ENCODE data around the gene MYBBP1A. TPM values are rescaled to one million over a fixed set of nuclear protein-coding genes. Genes with fewer than 3 reads are reported as not detected.

The MYBBP1A gene
- total RNA-seq, 1 experiment from 2014 or later: 177 TPM

DNA sequence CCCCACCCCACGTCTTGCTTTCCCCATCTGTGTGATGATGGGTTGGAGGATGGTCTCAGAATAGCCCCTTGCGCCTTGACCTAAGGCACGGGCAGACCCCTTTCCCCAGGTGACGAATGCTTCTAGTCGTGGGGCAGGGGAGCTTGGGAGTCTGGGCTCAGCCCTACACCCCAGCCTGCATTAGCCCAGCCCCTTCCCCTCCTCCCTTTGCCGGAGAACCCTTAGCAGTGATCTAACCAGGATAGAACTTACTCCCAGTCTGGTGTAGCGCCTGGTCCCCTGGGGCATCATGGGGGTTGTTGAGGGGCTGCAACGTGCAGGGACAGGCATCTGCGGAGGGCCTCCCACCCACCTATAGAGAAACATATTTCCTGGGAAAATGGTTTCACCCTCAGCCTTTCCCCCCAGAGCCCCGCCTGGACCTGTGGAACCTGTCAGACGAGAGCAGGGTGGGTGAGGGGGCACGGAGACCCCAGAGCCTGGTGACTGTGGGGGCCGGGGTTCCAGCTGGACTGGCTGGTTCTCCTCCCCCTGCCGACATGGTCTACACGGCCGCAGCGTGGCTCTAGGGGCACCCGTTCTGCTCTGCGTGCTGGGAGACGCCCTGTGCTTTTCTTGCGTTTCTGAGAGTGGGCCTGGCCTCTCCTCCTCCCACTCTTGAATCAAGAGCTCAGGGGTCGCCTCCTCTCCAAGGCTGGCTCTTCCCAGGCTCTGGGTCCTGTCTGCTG, 33.9 kb upstream of the MYBBP1A start:
- Histone ChIP-seq H3K4me1 (ENCODE audit: insufficient read depth, low read length, poor library complexity, severe bottlenecking) (no peaks in the 10 kb centered on the region), H3K36me3 (ENCODE audit: insufficient read depth, low read length, poor library complexity, severe bottlenecking) (no peaks in the 10 kb centered on the region), H3K27me3 (replicated peaks; ENCODE audit: insufficient read depth, low read depth, low read length, poor library complexity) (peaks cover 24% of the 10 kb centered on the region), H3K4me3 (ENCODE audit: low read depth, low read length, poor library complexity, severe bottlenecking) (no peak overlapping the region), H3K27ac (ENCODE audit: low read depth, low read length, poor library complexity, severe bottlenecking) (no peak overlapping the region), H3K9me3 (ENCODE audit: low read depth, low read length, poor library complexity, severe bottlenecking) (no peaks in the 10 kb centered on the region)
- TF ChIP-seq, protein P1, sequence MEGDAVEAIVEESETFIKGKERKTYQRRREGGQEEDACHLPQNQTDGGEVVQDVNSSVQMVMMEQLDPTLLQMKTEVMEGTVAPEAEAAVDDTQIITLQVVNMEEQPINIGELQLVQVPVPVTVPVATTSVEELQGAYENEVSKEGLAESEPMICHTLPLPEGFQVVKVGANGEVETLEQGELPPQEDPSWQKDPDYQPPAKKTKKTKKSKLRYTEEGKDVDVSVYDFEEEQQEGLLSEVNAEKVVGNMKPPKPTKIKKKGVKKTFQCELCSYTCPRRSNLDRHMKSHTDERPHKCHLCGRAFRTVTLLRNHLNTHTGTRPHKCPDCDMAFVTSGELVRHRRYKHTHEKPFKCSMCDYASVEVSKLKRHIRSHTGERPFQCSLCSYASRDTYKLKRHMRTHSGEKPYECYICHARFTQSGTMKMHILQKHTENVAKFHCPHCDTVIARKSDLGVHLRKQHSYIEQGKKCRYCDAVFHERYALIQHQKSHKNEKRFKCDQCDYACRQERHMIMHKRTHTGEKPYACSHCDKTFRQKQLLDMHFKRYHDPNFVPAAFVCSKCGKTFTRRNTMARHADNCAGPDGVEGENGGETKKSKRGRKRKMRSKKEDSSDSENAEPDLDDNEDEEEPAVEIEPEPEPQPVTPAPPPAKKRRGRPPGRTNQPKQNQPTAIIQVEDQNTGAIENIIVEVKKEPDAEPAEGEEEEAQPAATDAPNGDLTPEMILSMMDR (conservative IDR thresholded peaks at IDR 0.05; ENCODE audit: low read depth, low read length): no peak
- no peak for TF ChIP-seq EZH2 (IDR thresholded peaks at IDR 0.05; ENCODE audit: borderline replicate concordance, low read depth, low read length, poor library complexity, severe bottlenecking)
- ChIA-PET CTCF (interaction anchor here (0.6 kb wide), 1 partner anchor 70 kb away, joined by 5 read pairs; no protein-coding TSS in a partner anchor), POLR2A (ENCODE audit: low non-redundant PET) (no interaction called here)
- DNase-seq (ENCODE audit: low spot score): no peak
- BruUV-seq (replicated peaks): no TSS peak
- intact Hi-C loops (cut with micrococcal nuclease; ENCODE audit: unreplicated experiment): no loop called here

DNA sequence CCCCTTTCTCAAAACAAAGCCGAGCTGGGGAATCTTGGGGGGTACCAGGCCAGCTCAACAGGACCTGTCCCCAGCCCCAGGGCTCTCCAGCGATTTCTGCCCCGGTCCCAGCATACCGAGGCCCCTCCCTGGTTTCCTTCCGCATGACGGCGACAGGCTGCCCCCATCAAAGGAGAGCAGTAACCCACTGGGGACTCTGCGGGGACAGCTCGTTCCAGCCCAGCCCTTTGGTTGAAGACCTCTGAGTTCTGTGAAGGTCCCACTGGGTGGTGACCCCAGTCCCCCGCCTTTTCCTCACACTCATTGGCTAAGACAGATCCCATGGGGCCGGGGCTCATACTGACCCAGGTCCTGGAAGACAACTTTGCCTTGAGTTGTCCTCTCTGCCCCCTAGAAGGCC, 33.2 kb upstream of the MYBBP1A start:
- CTCF ChIA-PET: no interaction called here
- Histone ChIP-seq H3K36me3 (ENCODE audit: insufficient read depth, low read length, poor library complexity, severe bottlenecking) (no peaks in the 10 kb centered on the region), H3K4me3 (ENCODE audit: low read depth, low read length, poor library complexity, severe bottlenecking) (no peak overlapping the region), H3K27me3 (replicated peaks; ENCODE audit: insufficient read depth, low read depth, low read length, poor library complexity) (peaks cover 30% of the 10 kb centered on the region), H3K27ac (ENCODE audit: low read depth, low read length, poor library complexity, severe bottlenecking) (no peak overlapping the region), H3K4me1 (ENCODE audit: insufficient read depth, low read length, poor library complexity, severe bottlenecking) (no peaks in the 10 kb centered on the region), H3K9me3 (ENCODE audit: low read depth, low read length, poor library complexity, severe bottlenecking) (no peaks in the 10 kb centered on the region)
- POLR2A ChIA-PET (ENCODE audit: low non-redundant PET): no interaction called here
- intact Hi-C loops (cut with micrococcal nuclease; ENCODE audit: unreplicated experiment): no loop called here
- BruUV-seq (replicated peaks): no TSS peak
- TF ChIP-seq EZH2 (IDR thresholded peaks at IDR 0.05; ENCODE audit: borderline replicate concordance, low read depth, low read length, poor library complexity, severe bottlenecking): no peak
- TF ChIP-seq, protein P1 (conservative IDR thresholded peaks at IDR 0.05; ENCODE audit: low read depth, low read length): no peak
- no peak for DNase-seq (ENCODE audit: low spot score)

DNA sequence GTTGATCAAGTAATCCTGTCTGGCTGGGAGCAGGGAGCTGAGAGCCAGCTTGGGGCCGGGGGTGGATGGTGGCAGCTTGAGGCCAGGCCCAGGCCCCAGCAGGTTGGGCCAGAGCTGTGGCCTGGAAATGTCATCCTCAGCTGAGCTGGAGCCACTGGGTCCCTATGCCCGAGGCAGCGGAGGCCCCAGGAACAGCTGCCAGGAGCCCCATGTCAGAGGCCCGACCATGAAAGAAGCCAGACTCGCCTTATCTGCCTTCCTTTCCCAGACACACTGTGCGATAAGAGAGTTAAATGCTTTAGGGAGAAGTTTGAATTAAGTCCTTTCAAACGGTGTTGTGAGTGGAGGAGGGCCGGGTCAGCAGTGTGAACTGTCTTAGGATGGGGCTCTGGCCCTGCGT, 32.6 kb upstream of the MYBBP1A start:
- Histone ChIP-seq H3K27me3 (replicated peaks; ENCODE audit: insufficient read depth, low read depth, low read length, poor library complexity) (peaks cover 36% of the 10 kb centered on the region), H3K4me3 (ENCODE audit: low read depth, low read length, poor library complexity, severe bottlenecking) (no peak overlapping the region), H3K36me3 (ENCODE audit: insufficient read depth, low read length, poor library complexity, severe bottlenecking) (no peaks in the 10 kb centered on the region), H3K9me3 (ENCODE audit: low read depth, low read length, poor library complexity, severe bottlenecking) (no peaks in the 10 kb centered on the region), H3K27ac (ENCODE audit: low read depth, low read length, poor library complexity, severe bottlenecking) (no peak overlapping the region), H3K4me1 (ENCODE audit: insufficient read depth, low read length, poor library complexity, severe bottlenecking) (no peaks in the 10 kb centered on the region)
- POLR2A ChIA-PET (ENCODE audit: low non-redundant PET): no interaction called here
- intact Hi-C loops (cut with micrococcal nuclease; ENCODE audit: unreplicated experiment): no loop called here
- no peak for DNase-seq (ENCODE audit: low spot score)
- no TSS peak for BruUV-seq (replicated peaks)
- CTCF ChIA-PET: no interaction called here
- TF ChIP-seq, protein P1 (conservative IDR thresholded peaks at IDR 0.05; ENCODE audit: low read depth, low read length): no peak
- no peak for TF ChIP-seq EZH2 (IDR thresholded peaks at IDR 0.05; ENCODE audit: borderline replicate concordance, low read depth, low read length, poor library complexity, severe bottlenecking)

Data from A673 (cell line).